Kidney (tissue), 14 donors: ENCODE results near the gene COL11A2. TPM values are rescaled to one million over a fixed set of nuclear protein-coding genes. Genes with fewer than 3 reads are reported as not detected.
A peak's percentile ranks its signal among the peaks of the same experiment; 100 is the strongest.

ENCODE experiments used
- DNase-seq, 5 donors: peaks; one replicate each; pipeline ENCODE4 v3.0.0-alpha.2; 2013 to 2020
- FAIRE-seq: peaks from 2 replicates; lab custom pipeline; 2012; peaks lifted over from hg19 to GRCh38; lab: Jason Lieb, UNC
- H3K27ac ChIP-seq, 2 donors: one replicate each; pipeline ENCODE4 v1.7.0; 2013; ENCODE audit warnings: low read depth in 2 of 2, low read length in 2 of 2, inconsistent platforms in 1 of 2
- H3K27me3 ChIP-seq: one replicate; pipeline ENCODE4 v1.7.1; 2013; ENCODE audit warnings: low read length, inconsistent platforms; ENCODE audit not compliant: control insufficient read depth, insufficient read depth
- H3K36me3 ChIP-seq, 3 donors: one replicate each; pipeline versions ENCODE4 v1.7.0 to v1.7.1; 2013; ENCODE audit warnings: low read length in 3 of 3, control low read depth in 1 of 3, inconsistent platforms in 1 of 3; ENCODE audit not compliant: insufficient read depth in 3 of 3, control insufficient read depth in 2 of 3
- H3K4me1 ChIP-seq, 3 donors: one replicate each; pipeline versions ENCODE4 v1.7.0 to v1.7.1; 2013; ENCODE audit warnings: low read length in 3 of 3, inconsistent platforms in 1 of 3, low read depth in 1 of 3; ENCODE audit not compliant: control insufficient read depth in 2 of 3, insufficient read depth in 2 of 3
- H3K4me3 ChIP-seq, 3 donors: one replicate each; pipeline versions ENCODE4 v1.7.0 to v1.8.1; 2013; ENCODE audit warnings: low read length in 3 of 3, control low read depth in 1 of 3, inconsistent platforms in 1 of 3
- H3K9ac ChIP-seq, 3 donors: one replicate each; pipeline versions ENCODE4 v1.7.0 to v1.7.1; 2013; ENCODE audit warnings: low read length in 3 of 3, control low read depth in 1 of 3, inconsistent platforms in 1 of 3
- H3K9me3 ChIP-seq, 3 donors: one replicate each; pipeline versions ENCODE4 v1.7.0 to v1.7.1; 2013; ENCODE audit warnings: low read length in 3 of 3, control low read depth in 1 of 3, inconsistent platforms in 1 of 3; ENCODE audit not compliant: control insufficient read depth in 2 of 3, insufficient read depth in 1 of 3
- CTCF ChIP-seq: IDR thresholded peaks from 3 replicates; pipeline ENCODE4 v1.5.1; 2012; ENCODE audit warnings: mild to moderate bottlenecking, moderate library complexity, borderline replicate concordance; ENCODE audit not compliant: insufficient read depth; ENCODE audit errors: extremely low read depth
- intact Hi-C: fragments of 100-400 bp; cut with DNase I; formaldehyde crosslinking; loops from one replicate; pipeline ENCODE4 v1.11.1; 2022
- polyA plus RNA-seq: library from polyadenylated mRNA; stranded (reverse); fragments of 350-450 nt; fragmentation: Illumina TruSeq; extraction: RNeasy Lipid Tissue Mini Kit (QIAGEN cat#74804); gene quantifications from one replicate; pipeline ENCODE4 v1.2.3, GENCODE V29; 2014; ENCODE audit warnings: low read depth, low replicate concordance; ENCODE audit not compliant: insufficient read depth
- total RNA-seq: library from RNA; stranded (reverse); fragmentation: NEBNext Ultra II Directional; extraction: Animal tissue kit (Norgen Biotek cat#: 25700); gene quantifications from one replicate; pipeline ENCODE4 v1.2.1, GENCODE V29; 2021
- donor health status: control.
- donor health status: control.
- donor health status: control.
- donor health status: control.
- donor health status: control.
- donor health status: DM: yes; HTN: yes; CAD: no.
- donor health status: Normal renal cell carcinoma (clear cell type).

COL11A2 gene
- total and polyA plus RNA-seq, 2 donors from 2014 or later = 0.85 to 2.3 TPM

GRCh38 chr6:33177552-33178446 is 14.5 kb downstream of the COL11A2 start:
- H3K36me3 ChIP-seq = no peaks in the 10 kb centered on the region
- intact Hi-C loops = no loop called here
- no peak overlapping the region for H3K9ac ChIP-seq
- peak in 2 of 5 donors; percentile 39 for DNase-seq
- TF ChIP-seq CTCF = no peak
- H3K4me1 ChIP-seq = no peaks in the 10 kb centered on the region
- FAIRE-seq = no peak
- H3K9me3 ChIP-seq = no peaks in the 10 kb centered on the region
- H3K27ac ChIP-seq = no peak overlapping the region
- no peaks in the 10 kb centered on the region for H3K27me3 ChIP-seq
- no peak overlapping the region for H3K4me3 ChIP-seq

- Histone ChIP-seq H3K9me3 (no peaks in the 10 kb centered on the region), H3K36me3 (no peaks in the 10 kb centered on the region), H3K4me1 (no peaks in the 10 kb centered on the region), H3K4me3 (no peak overlapping the region), H3K27me3 (no peaks in the 10 kb centered on the region), H3K9ac (no peak overlapping the region), H3K27ac (no peak overlapping the region)
- TF ChIP-seq CTCF = no peak
- peak in 1 of 5 donors; percentile 9 for DNase-seq
- FAIRE-seq = no peak
- intact Hi-C loops = no loop called here
These were observed 15.4 kb downstream of the COL11A2 start for GRCh38 chr6:33176906-33177305.

GRCh38 chr6:33175436-33176069 is 16.7 kb downstream of the COL11A2 start:
- Histone ChIP-seq H3K27me3 (no peaks in the 10 kb centered on the region), H3K4me3 (no peak overlapping the region), H3K9ac (no peak overlapping the region), H3K9me3 (no peaks in the 10 kb centered on the region), H3K4me1 (no peaks in the 10 kb centered on the region), H3K27ac (no peak overlapping the region), H3K36me3 (no peaks in the 10 kb centered on the region)
- no peak for TF ChIP-seq CTCF
- FAIRE-seq (no peak), DNase-seq (no peak)
- intact Hi-C loops = no loop called here
